GM19023 (cell line): ENCODE data around the gene EIF3J.

ENCODE experiments used
- ATAC-seq: cut with Tn5 transposase; IDR thresholded peaks from one replicate; pipeline ENCODE4 v1.9.1; 2021; ENCODE audit warnings: mild to moderate bottlenecking, moderate library complexity; ENCODE audit not compliant: unreplicated experiment

Gene EIF3J

GRCh38 chr15:44591326-44591725 is 54.4 kb downstream of the EIF3J start:
- no peak for ATAC-seq

DNA sequence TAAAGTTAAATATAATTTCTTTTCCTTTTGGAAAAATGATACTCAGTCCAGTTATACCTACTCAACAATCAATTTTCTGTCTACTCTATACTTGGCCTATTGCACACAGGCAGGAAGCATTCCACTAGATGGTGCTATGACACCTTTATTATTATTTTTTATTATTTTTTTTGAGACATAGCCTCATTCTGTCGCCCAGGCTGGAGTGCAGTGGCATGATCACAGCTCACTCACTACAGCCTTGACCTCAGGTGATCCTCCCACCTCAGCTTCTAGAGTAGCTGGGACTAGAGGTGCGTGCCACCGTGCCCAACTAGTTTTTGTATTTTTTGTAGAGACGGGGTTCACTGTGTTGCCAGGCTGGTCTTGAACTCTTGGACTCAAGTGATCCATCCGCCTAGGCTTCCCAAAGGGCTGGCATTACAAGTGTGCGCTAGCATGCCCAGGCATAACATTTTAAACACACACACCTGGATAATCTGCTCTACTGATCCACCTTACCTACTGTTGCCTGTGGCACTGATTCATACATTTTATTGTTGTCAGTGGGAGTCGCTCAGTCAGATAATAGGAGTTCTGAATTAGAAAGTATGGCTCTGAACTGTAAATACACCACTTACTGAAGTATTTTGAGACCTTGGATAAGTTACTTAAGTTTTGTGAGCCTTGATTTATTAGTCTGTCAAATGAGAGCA is 56.2 kb downstream of the EIF3J start:
- ATAC-seq: no peak

GRCh38 chr15:44595246-44595645 is 58.3 kb downstream of the EIF3J start:
- no peak for ATAC-seq

DNA sequence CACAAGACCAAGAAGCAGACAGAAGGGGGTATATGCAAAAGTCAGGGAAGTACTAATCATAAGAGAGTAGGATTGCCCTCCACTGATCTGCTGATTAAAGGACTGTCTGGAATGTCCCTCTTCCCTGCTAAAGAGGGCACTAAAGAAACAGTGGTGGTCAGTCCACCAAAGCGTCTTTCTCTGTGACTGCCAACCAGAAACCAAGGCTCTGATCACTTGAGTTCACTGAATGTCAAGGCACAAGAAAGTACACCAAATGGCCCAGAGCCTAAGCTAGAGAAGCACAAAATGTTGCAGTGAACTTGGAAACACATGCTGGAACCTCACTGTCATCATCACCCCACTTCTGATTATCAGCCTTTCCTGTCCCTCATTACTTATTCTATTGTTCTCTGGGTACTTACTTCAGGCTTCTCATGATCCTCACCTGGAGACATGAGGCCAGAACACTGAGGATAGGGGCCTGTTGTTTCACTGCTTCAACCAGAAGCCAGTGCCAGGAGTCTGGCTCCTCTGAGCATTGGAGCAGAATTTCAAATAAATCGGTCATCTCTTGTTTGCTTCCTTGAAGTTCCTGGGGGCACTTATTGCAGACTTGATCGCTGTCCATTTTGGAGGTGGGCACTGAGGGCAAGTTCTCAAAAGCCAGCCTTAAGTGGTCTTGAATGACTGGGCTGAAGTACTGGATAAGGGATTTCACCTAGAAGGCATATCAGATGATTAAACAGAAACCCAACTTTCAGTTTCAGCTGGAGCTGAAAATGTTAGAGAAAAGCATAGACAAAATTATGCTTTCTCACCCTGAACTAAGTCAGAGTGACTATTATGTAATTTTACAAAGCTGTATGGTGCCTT is 58.9 kb downstream of the EIF3J start:
- no peak for ATAC-seq

- no peak for ATAC-seq
Measured at GRCh38 chr15:44596511-44597010, 59.6 kb downstream of the EIF3J start.

DNA sequence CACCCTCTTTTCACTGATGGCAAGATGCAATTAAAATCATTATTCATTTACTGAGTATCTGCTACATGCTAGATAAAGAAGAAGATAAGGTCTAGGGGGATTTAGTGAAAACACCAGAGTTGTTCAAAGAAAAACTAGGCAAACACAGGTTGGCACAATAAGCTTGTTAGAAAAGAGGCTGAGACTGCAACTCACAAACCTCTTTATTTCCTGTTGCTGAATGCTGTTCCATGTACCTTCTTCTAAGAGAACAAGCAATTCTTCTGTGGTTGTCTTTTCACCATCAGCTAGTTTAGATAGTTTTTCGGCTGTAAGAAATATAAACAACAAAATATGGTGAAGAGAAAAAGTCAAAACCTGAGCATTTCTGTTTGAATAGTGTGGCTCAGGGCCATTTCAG is 61.1 kb downstream of the EIF3J start:
- ATAC-seq: no peak

DNA sequence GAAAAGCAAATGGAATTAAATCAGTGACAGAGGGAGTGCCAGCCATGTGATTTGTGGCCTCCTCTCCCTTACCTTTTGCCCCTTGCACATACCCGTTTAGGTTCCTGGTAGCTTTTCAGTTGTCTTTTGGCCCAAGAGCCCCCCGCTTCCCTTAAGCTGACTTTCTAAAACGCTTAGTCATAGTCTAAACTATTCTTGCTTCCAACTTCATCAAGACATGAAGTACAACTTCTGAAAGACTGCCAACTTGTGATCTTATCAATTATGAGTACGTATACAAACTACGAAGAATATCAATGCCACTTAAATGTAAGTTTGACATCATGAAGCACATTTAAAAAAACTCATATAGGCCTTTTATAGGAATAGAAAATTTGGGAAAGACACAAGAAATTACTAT is 61.9 kb downstream of the EIF3J start:
- no peak for ATAC-seq

- ATAC-seq: no peak
Measured at GRCh38 chr15:44603126-44603525, 66.2 kb downstream of the EIF3J start.

GRCh38 chr15:44606740-44607139 is 69.8 kb downstream of the EIF3J start:
- ATAC-seq: no peak
